Epithelial cell of proximal tubule (primary cell): Measurements from ENCODE around the gene AKAP13. TPM values are rescaled to one million over a fixed set of nuclear protein-coding genes. Genes with fewer than 3 reads are reported as not detected.

Experiments used
- DNase-seq: peaks from one replicate; pipeline ENCODE4 v3.0.0-alpha.2; 2011; ENCODE audit warnings: low read depth
- H3K4me3 ChIP-seq: 2 replicates; pipeline ENCODE4 v1.5.1; 2011; ENCODE audit warnings: low read depth, mild to moderate bottlenecking, low read length
- CTCF ChIP-seq: conservative IDR thresholded peaks from 2 replicates; pipeline ENCODE4 v1.5.1; 2012; ENCODE audit warnings: low read depth, mild to moderate bottlenecking, low read length
- total RNA-seq: library from RNA; depleted of rRNA; stranded (reverse); fragments of >200 nt; gene quantifications from 2 replicates; pipeline ENCODE4 v1.2.3, GENCODE V29; 2015

The AKAP13 gene
- total RNA-seq, 1 donor from 2014 or later = 40.9 TPM

DNA sequence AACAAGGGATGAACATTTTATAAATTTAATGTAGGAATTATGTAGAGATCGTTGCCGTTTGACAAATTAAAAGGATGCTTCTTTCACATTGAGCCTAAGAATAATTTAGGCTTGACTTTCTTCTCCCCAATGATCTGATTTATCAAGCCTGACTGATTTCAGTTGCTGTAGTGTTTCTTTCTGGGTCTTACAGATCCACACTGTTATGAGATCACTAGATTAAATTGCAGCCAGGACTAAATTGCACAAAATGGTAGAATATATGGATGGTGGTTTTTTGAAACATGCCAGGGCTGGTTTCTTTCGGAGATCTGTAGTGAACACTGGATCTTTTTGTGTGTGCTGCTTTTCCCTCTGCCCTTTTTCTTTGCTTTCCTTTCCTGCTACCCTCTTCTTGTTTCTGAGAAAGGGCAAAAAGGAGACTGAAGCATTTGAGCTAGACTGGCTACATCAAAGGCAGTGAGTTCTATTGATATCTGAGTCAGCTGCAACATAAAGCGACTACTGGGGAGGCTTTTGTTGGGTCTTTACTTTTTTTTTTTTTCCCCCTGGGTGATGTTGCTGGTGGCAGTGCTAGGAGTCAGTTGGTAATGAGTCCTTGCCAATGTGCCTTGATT is 83.0 kb downstream of the AKAP13 start:
- no peak for DNase-seq
- no peak for TF ChIP-seq CTCF
- no peak overlapping the region for H3K4me3 ChIP-seq

- no peak overlapping the region for H3K4me3 ChIP-seq
- no peak for DNase-seq
- no peak for TF ChIP-seq CTCF
Observed at GRCh38 chr15:85463976-85464375, 83.6 kb downstream of the AKAP13 start.

GRCh38 chr15:85464471-85464870 is 84.1 kb downstream of the AKAP13 start:
- H3K4me3 ChIP-seq = no peak overlapping the region
- DNase-seq = no peak
- TF ChIP-seq CTCF = no peak

- no peak for DNase-seq
- no peak for TF ChIP-seq CTCF
- no peak overlapping the region for H3K4me3 ChIP-seq
Observed at GRCh38 chr15:85470563-85471271, 90.3 kb downstream of the AKAP13 start.

DNA sequence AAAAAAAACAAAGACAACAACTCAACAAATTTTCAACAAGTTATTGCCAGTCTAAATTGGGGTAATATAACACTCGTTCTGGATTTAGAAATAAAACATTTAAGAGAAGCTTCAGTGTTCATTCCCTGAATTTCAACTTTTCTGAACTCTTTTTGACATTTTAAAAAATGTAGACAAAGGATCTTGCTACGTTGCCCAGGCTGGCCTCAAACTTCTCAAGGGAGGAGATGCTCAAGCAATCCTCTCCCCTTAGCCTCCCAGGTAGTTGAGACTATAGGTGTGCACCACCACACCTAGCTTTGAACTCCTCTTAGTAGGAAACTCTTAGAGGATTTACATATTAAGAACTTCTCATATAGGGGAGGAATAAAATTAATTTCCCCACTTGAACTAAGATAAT is 91.9 kb downstream of the AKAP13 start:
- no peak for DNase-seq
- no peak for TF ChIP-seq CTCF
- H3K4me3 ChIP-seq = no peak overlapping the region

GRCh38 chr15:85473455-85473854 is 93.1 kb downstream of the AKAP13 start:
- no peak for DNase-seq
- H3K4me3 ChIP-seq = no peak overlapping the region
- no peak for TF ChIP-seq CTCF
